Measurements from ENCODE around the gene CD38.

DNA sequence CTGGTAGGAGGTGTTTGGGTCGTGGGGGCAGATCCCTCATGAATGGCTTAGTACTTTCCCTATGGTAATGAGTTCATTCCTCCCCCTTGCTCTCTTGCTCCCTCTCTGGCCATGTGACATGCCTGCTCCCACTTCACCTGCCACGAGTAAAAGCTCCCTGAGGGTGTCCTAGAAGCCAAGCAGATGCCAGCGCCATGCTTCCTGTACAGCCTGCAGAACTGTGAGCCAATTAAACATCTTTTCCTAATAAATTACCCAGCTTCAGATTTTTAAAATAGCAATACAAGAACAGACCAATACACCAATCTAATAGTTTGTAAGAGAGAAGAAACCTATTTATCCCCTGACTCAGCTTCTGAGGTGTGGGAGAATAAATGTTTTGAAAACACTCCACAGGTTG, 99.9 kb downstream of the CD38 start:
- TF ChIP-seq, protein P1, sequence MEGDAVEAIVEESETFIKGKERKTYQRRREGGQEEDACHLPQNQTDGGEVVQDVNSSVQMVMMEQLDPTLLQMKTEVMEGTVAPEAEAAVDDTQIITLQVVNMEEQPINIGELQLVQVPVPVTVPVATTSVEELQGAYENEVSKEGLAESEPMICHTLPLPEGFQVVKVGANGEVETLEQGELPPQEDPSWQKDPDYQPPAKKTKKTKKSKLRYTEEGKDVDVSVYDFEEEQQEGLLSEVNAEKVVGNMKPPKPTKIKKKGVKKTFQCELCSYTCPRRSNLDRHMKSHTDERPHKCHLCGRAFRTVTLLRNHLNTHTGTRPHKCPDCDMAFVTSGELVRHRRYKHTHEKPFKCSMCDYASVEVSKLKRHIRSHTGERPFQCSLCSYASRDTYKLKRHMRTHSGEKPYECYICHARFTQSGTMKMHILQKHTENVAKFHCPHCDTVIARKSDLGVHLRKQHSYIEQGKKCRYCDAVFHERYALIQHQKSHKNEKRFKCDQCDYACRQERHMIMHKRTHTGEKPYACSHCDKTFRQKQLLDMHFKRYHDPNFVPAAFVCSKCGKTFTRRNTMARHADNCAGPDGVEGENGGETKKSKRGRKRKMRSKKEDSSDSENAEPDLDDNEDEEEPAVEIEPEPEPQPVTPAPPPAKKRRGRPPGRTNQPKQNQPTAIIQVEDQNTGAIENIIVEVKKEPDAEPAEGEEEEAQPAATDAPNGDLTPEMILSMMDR (IDR thresholded peaks at IDR 0.05), result no peak
- TF ChIP-seq EP300 (IDR thresholded peaks at IDR 0.05), result no peak

Measured in sigmoid colon (tissue), 4 donors.